ENCODE data around the gene PLLP. TPM values are rescaled to one million over a fixed set of nuclear protein-coding genes. Genes with fewer than 3 reads are reported as not detected.
A peak's percentile ranks its signal among the peaks of the same experiment; 100 is the strongest.

PLLP gene
- total and polyA plus RNA-seq, 10 of the 15 experiments (the other 5 are each of a cell fraction or from before 2014, with no cell fraction given) = 0.21 to 5.8 (median 0.67) TPM

DNA sequence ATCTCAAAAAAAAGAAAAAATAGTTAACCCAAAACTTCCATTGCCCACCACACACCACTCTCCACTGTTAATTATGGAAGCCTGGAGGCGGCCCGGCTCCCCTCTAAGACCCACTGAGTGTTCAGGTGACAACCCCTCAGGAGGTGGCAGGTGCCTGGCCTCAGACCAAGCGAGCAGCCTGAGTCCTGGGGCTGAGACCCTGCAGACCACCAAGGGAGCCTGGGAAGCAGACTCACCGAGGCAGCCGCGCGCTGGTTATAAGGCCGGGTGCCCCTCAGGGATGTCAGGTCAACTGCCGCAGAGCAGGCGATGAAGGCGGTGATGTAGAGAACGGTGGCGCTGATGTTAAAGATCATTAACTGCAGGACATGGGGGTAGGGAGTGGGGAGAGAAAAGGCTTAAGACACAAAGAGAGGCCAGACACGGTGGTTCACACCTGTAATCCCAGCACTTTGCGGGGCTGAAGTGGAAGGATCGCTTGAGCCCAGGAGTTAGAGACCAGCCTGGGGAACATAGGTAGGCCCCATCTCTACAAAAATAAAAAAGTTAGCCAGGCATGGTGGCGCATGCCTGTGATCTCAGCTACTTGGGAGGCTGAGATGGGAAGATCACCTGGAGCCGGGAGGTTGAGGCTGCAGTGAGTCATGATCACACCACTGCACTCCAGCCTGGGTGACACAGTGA, 26.1 kb downstream of the PLLP start:
- no peak overlapping the region for H3K27ac ChIP-seq (ENCODE audit: control insufficient read depth, insufficient read depth)
- BruUV-seq (replicated peaks) = no TSS peak

More for the DNA sequence above, 26.1 kb downstream of the PLLP start:
- 93% methylated on average over 18 of the region's 18 CpGs for WGBS (ENCODE audit: insufficient coverage, insufficient replicate concordance, low lambda C conversion rate, missing lambda C conversion rate)
- no peak for DNase-seq (ENCODE audit: low read depth, low spot score)
- CTCF ChIA-PET = no interaction called here
- no peak for FAIRE-seq
- RAD21 ChIA-PET (ENCODE audit: unreplicated experiment) = interaction anchor here (1.0 kb wide), 1 partner anchor 165 kb away, joined by 3 read pairs; the partner anchor contains the start of gene CPNE2
- no peak overlapping the region for H2AFZ ChIP-seq (ENCODE audit: control insufficient read depth, low read depth, low read length)
- in situ Hi-C loops (cut with MboI) = no loop called here
- no peaks in the 10 kb centered on the region for H3K27me3 ChIP-seq (replicated peaks in 1 of 2; ENCODE audit: control insufficient read depth in 2 of 2, insufficient read depth in 2 of 2, low read length in 1 of 2)
- SMC1A ChIA-PET (ENCODE audit: uncharacterized antibody, unreplicated experiment) = interaction anchor here (2.4 kb wide), 1 partner anchor 13 kb away, joined by 5 read pairs; the partner anchor contains the start of gene ARL2BP
- no peak overlapping the region for H3K9ac ChIP-seq (ENCODE audit: control insufficient read depth, insufficient read depth, low read length)
- peaks cover 3% of the 10 kb centered on the region for H3K4me1 ChIP-seq (ENCODE audit: control insufficient read depth, insufficient read depth, low read length)
- intact Hi-C loops (cut with micrococcal nuclease; ENCODE audit: unreplicated experiment) = no loop called here
- no peak for ATAC-seq
- POLR2A ChIA-PET = interaction anchor here (0.6 to 3.7 kb wide), 3 partner anchors 14 to 134 kb away, joined by 3 to 35 read pairs (median 4); partner anchors contain the start of gene ARL2BP
- TF ChIP-seq NFIC (IDR thresholded peaks at IDR 0.05; ENCODE audit: low read depth, low read length) = no peak
- no peak for TF ChIP-seq EP300 (IDR thresholded peaks at IDR 0.05; ENCODE audit: borderline replicate concordance in 1 of 2, control insufficient read depth in 1 of 2, low read depth in 2 of 2, low read length in 2 of 2)
- TF ChIP-seq, protein P1, sequence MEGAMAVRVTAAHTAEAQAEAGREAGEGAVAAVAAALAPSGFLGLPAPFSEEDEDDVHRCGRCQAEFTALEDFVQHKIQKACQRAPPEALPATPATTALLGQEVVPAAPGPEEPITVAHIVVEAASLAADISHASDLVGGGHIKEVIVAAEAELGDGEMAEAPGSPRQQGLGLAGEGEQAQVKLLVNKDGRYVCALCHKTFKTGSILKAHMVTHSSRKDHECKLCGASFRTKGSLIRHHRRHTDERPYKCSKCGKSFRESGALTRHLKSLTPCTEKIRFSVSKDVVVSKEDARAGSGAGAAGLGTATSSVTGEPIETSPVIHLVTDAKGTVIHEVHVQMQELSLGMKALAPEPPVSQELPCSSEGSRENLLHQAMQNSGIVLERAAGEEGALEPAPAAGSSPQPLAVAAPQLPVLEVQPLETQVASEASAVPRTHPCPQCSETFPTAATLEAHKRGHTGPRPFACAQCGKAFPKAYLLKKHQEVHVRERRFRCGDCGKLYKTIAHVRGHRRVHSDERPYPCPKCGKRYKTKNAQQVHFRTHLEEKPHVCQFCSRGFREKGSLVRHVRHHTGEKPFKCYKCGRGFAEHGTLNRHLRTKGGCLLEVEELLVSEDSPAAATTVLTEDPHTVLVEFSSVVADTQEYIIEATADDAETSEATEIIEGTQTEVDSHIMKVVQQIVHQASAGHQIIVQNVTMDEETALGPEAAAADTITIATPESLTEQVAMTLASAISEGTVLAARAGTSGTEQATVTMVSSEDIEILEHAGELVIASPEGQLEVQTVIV (IDR thresholded peaks at IDR 0.05; ENCODE audit: borderline replicate concordance, partially characterized antibody) = no peak
- TF ChIP-seq, protein P2, sequence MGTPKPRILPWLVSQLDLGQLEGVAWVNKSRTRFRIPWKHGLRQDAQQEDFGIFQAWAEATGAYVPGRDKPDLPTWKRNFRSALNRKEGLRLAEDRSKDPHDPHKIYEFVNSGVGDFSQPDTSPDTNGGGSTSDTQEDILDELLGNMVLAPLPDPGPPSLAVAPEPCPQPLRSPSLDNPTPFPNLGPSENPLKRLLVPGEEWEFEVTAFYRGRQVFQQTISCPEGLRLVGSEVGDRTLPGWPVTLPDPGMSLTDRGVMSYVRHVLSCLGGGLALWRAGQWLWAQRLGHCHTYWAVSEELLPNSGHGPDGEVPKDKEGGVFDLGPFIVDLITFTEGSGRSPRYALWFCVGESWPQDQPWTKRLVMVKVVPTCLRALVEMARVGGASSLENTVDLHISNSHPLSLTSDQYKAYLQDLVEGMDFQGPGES (IDR thresholded peaks at IDR 0.05) = no peak
- no peak for TF ChIP-seq FOXK2 (IDR thresholded peaks at IDR 0.05)
- TF ChIP-seq, protein P3, sequence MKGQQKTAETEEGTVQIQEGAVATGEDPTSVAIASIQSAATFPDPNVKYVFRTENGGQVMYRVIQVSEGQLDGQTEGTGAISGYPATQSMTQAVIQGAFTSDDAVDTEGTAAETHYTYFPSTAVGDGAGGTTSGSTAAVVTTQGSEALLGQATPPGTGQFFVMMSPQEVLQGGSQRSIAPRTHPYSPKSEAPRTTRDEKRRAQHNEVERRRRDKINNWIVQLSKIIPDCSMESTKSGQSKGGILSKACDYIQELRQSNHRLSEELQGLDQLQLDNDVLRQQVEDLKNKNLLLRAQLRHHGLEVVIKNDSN (IDR thresholded peaks at IDR 0.05; ENCODE audit: borderline replicate concordance, extremely low read length, insufficient read depth, low read depth, low read length) = peak; percentile 9
- TF ChIP-seq, protein P4, sequence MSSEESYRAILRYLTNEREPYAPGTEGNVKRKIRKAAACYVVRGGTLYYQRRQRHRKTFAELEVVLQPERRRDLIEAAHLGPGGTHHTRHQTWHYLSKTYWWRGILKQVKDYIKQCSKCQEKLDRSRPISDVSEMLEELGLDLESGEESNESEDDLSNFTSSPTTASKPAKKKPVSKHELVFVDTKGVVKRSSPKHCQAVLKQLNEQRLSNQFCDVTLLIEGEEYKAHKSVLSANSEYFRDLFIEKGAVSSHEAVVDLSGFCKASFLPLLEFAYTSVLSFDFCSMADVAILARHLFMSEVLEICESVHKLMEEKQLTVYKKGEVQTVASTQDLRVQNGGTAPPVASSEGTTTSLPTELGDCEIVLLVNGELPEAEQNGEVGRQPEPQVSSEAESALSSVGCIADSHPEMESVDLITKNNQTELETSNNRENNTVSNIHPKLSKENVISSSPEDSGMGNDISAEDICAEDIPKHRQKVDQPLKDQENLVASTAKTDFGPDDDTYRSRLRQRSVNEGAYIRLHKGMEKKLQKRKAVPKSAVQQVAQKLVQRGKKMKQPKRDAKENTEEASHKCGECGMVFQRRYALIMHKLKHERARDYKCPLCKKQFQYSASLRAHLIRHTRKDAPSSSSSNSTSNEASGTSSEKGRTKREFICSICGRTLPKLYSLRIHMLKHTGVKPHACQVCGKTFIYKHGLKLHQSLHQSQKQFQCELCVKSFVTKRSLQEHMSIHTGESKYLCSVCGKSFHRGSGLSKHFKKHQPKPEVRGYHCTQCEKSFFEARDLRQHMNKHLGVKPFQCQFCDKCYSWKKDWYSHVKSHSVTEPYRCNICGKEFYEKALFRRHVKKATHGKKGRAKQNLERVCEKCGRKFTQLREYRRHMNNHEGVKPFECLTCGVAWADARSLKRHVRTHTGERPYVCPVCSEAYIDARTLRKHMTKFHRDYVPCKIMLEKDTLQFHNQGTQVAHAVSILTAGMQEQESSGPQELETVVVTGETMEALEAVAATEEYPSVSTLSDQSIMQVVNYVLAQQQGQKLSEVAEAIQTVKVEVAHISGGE (CRISPR knock-in tag; IDR thresholded peaks at IDR 0.05) = no peak
- TF ChIP-seq BMI1 (IDR thresholded peaks at IDR 0.05; ENCODE audit: borderline replicate concordance) = no peak
- no peaks in the 10 kb centered on the region for H3K79me2 ChIP-seq (ENCODE audit: control insufficient read depth, insufficient read depth, low read length)
- H4K20me1 ChIP-seq (ENCODE audit: control insufficient read depth, insufficient read depth) = no peaks in the 10 kb centered on the region
- H3K36me3 ChIP-seq (ENCODE audit: control insufficient read depth in 2 of 2, insufficient read depth in 2 of 2, low read length in 1 of 2) = no peaks in the 10 kb centered on the region; a peak in 1 of 4 replicates
- H3K4me2 ChIP-seq (ENCODE audit: control insufficient read depth, insufficient read depth) = no peak overlapping the region
- H3K9me3 ChIP-seq (replicated peaks; ENCODE audit: control insufficient read depth, insufficient read depth, low read length) = no peaks in the 10 kb centered on the region
- no peak overlapping the region for H3K4me3 ChIP-seq
